ENCODE results near the gene AFAP1.

AFAP1 gene

GRCh38 chr4:7747566-7747965 lies 192.1 kb downstream of the AFAP1 start:
- no peak for DNase-seq

- no peak for DNase-seq
Measured at GRCh38 chr4:7747062-7747385, 192.6 kb downstream of the AFAP1 start.

DNA sequence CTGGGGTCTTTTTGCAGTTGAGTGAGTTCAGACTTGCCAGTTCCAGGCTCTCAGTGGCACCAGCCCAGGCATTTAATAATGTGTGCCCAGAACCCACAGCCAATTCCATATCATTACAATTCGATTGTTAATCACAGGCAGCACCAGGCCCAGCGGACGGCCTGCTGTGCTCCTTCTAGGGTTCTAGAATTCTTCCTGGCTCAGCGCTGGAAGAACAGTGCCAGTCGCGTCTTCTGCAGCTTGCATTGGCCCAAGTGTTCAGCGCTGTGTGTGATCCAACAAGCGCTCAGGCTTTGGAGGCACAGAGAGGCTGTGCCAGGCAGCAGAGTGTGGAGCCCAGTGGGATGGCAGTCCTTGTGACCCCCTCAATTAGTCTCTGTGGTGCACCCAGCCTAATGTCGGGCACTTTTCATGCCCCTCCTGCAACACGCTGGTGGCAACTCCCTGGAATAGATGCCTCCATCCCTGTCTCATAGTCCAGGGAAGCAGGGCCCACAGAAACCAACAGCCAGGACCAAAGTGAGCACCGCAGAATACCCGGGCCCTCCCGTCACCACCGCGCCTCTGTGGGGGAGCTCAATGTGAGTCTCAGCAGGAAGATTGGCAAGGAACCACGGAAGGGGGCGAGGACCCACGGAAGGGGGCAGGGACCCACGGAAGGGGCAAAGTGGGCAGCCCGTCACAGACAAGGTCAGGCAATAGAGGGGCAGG lies 193.2 kb downstream of the AFAP1 start:
- DNase-seq, result no peak

- no peak for DNase-seq
Measured at GRCh38 chr4:7745301-7745885, 194.3 kb downstream of the AFAP1 start.

- DNase-seq, result no peak
Measured at GRCh38 chr4:7744142-7744804, 195.4 kb downstream of the AFAP1 start.

DNA sequence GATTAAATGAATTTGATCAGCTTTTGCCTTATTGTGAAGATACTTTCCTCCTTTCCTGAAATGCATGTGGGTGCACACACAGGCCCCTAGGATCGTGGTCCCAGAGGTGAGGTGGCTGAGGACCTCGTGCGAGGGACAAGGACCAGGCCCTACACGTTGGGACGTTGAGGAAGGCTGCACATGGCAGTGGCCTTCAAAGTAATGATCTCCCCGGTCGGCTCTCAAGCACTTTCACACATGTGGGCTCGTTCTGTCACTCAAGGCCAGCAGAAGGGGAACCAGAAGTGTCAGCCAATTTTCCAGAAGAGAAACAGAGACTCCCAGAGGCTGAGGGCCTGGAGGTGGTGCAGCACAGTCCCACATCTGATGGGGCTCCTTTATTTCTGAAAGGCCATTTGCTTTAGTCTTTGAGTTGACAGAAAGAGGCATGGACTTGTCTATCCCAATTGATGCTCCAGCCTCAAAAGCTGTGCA lies 196.8 kb downstream of the AFAP1 start:
- DNase-seq, result no peak

DNA sequence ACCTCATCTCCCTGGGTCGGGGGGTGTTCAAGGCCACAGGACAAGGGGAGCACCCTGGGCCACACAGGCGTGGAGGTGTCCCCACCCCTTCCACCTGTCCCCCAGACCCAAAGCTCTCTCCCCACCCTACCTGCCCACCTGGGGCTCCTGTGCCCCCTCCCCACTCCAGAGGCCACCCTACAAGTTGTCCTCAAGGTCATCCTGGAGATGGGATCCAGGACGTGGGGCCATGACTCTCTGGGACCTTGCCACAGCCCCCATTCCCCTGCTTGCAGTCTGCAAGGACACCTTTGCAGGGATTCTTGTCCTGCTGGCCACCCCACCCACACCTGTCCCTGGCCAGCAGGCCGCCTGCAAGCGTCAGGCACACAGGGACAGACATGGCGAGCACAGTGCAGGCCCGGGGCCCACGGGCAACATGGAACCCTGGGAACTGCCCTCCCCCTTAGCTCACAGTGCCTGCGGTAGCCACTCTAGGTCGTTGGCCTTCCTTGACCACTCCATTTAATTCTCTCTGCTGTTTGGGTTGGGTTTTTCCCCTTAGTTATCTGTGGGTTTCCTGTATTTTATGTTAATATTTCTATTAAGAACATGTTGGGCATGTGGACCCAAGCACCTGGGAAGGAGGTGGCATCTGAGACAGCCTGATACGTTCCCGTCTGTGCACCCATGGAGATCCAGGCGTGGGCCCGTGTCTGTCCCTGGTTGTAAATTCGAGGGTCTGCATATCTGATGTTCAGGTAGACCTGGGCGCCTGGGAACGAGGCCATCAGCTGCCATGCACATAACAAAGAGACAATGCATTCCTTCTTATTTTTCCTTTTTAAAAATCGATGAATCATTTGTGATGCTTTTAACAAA lies 197.5 kb downstream of the AFAP1 start:
- DNase-seq, result no peak

- no peak for DNase-seq
Measured at GRCh38 chr4:7740866-7741525, 198.7 kb downstream of the AFAP1 start.

- DNase-seq, result no peak
Measured at GRCh38 chr4:7739918-7740865, 199.5 kb downstream of the AFAP1 start.

DNA sequence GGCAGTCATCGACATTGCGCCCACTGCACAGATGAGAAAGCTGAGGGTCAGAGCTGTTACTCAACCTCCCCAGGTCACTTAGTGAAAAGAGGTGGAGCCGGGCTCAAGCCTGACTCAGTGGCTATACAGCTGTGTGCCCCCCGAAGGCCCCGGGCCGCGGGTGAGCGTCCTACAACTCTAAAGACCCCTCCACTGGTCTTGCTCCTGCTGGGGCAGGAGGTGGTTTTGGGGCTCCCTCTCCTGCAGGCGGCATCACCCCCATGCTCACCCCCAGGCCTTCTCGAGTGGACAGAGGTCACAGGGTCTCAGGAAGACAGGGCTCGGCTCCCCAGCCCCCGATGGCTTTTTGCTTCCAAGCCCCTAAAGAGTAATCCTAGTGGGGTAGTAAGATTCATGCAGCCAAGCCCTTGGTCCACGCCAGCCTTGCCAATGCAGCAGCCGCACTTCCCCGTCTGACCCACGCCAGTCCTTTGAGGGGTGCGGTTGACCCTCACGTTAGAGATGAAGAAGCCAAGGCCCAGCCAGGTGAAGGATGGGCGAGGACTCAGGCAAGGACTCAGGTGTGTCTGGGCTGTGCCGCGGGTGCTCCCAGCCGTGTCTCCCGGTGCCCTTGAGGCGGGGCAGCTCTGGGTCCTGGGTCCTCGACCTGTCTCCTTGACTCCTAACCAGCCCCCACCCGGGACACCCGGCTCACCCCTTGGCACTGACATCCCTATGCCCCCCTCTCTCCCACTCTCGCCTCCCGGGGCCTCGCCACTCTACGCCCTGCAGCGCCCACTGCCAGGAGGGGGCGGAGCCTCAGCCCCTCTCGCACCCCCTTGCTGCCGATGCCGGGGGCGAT lies 200.4 kb downstream of the AFAP1 start:
- DNase-seq, result no peak

DNA sequence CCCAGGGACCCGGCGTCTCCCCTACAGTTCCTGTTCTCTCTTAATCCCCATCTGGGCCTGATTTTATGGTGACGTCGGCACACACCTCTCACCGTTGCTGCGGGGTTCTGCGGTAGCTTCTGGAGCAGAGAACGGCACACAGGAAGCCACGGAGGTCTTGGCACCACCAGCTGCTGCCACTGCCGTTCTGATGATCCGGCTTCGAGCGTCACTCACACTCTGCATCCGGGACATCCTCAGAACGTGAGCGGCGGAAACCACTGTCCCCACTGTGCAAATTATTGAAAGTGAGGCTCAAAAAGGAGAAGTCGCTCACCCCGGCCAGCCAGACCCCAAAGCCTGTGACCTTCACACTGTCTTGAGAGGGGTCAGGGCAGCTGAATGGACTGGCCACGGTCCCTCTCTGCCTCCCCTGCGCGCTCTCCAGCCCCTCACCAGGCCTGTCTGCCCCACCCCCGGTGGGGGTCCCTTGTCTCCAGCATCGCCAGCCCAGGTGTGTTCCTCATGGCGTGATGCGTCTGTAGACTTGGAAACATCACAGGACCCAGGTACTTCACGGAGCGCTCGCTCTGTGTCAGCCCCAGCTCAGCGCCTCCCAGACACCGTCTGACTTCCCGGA lies 201.1 kb downstream of the AFAP1 start:
- DNase-seq, result no peak

- DNase-seq, result no peak
Measured at GRCh38 chr4:7737752-7738457, 201.8 kb downstream of the AFAP1 start.

DNA sequence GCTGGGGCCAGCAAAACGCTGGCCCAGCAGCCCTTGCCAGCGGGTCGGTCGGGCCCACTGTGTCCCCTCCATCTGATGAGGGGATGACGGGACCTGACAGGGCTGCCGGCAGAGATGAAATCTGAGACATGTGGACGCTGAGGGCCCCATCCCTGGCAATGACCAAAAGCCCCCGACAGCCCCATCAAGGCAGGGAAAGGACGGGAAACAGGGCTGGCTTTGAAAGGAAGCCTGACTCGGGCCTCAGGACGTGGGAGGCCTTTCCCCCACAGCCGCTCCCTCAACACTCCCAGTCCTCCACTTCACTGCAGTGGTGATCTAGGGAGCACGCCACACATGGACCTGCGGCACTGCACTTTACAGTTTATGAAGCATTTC lies 202.4 kb downstream of the AFAP1 start:
- DNase-seq, result no peak

DNA sequence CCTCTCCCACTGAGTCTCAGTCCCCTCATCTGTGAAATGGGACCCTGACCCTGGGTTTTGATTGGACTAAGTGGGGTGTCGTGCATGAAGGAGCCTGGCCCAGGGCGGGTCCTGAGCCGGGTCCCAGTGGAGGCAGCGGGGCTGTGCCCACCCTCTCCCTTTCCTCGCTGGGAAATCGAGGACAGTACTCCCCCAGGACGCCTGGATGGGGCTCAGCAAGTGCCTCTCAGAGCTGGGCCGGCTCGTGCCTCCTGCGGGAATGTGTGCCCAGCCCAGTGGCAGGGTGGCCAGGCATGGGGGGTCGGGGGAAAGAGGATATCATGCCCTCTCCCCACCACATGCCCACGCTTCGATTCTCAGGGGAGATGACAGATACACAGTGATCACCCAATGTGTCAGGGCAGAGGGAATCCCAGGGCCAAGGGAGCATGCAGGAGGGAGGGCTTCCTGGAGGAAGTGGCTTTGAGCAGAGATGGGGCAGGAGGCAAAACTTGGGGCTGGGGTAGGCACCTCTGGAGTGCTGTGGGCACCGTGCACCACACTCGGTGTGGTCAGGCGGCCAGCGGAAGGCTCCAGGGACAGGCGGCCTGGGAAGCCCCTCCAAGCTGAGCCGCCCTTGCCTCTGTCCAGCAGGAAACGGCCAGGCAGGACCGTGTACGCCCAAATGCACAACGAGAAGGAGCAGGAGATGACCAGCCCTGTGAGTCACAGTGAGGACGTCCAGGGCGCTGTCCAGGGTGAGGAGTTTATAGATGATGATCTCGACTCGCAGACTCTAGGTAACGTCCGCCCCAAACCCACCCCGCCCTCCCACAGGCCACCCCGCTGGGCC lies 203.0 kb downstream of the AFAP1 start:
- no peak for DNase-seq

DNA sequence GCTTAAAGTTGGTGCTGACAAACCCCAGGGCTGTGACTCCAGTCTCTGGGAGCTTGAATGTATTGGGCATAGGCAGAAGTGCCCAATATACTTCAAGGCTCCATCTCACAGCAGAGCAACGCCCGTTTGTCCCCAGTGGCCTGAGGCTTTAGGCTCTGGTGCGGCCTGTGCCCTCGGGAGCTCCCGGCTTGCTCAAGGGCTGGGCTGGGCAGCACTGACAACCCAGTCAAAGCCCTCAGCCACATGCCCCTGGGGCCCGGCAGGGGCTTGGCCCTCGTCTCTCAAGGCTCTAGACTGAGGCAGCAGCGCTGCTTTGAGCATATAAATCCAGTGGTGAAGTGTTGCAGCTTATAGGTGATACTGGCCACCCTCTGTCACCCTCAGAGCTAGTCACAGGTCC lies 203.7 kb downstream of the AFAP1 start:
- DNase-seq, result no peak

DNA sequence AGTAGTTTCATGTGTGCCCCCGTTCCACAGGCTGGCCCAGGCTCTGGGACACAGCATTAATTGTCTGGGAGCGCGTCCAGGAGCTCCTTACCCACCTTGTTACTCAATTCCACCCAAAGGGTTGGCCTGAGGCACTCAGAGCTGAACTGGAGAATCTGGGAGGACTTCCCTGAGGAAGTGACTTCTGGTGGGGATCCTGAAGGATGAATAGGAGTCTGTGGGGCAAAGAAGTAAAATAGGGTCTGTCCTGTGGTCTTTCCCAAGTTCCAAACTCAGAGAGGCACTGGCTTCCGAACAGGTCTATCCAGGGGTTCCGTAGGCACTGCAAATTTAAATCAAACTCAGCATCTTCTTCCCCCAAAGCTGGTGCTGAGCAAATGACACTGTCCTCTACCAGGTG lies 204.3 kb downstream of the AFAP1 start:
- no peak for DNase-seq

- no peak for DNase-seq
Measured at GRCh38 chr4:7734651-7735260, 204.9 kb downstream of the AFAP1 start.

Measured in NCI-H1436 (cell line).